Duodenal mucosa (tissue), 2 donors: ENCODE results near the gene PHYKPL.

Experiments
- H3K27ac ChIP-seq: one replicate; pipeline ENCODE4 v1.7.0; 2013; ENCODE audit warnings: low read depth, low read length
- H3K27me3 ChIP-seq, 2 donors: one replicate each; pipeline ENCODE4 v1.7.0; 2013; ENCODE audit warnings: low read length in 2 of 2, control low read depth in 1 of 2; ENCODE audit not compliant: insufficient read depth in 2 of 2, control insufficient read depth in 1 of 2
- H3K36me3 ChIP-seq, 2 donors: one replicate each; pipeline ENCODE4 v1.7.0; 2013; ENCODE audit warnings: low read length in 2 of 2, control low read depth in 1 of 2; ENCODE audit not compliant: insufficient read depth in 2 of 2, control insufficient read depth in 1 of 2
- H3K4me1 ChIP-seq, 2 donors: one replicate each; pipeline ENCODE4 v1.7.0; 2013; ENCODE audit warnings: low read length in 2 of 2, control low read depth in 1 of 2; ENCODE audit not compliant: insufficient read depth in 2 of 2, control insufficient read depth in 1 of 2
- H3K4me3 ChIP-seq, 2 donors: one replicate each; pipeline ENCODE4 v1.7.0; 2013; ENCODE audit warnings: low read length in 2 of 2, low read depth in 1 of 2
- H3K9ac ChIP-seq, 2 donors: one replicate each; pipeline ENCODE4 v1.7.0; 2013; ENCODE audit warnings: low read length in 2 of 2, low read depth in 1 of 2
- H3K9me3 ChIP-seq, 2 donors: one replicate each; pipeline ENCODE4 v1.7.0; 2013; ENCODE audit warnings: low read length in 2 of 2, control low read depth in 1 of 2; ENCODE audit not compliant: control insufficient read depth in 1 of 2

PHYKPL gene

DNA sequence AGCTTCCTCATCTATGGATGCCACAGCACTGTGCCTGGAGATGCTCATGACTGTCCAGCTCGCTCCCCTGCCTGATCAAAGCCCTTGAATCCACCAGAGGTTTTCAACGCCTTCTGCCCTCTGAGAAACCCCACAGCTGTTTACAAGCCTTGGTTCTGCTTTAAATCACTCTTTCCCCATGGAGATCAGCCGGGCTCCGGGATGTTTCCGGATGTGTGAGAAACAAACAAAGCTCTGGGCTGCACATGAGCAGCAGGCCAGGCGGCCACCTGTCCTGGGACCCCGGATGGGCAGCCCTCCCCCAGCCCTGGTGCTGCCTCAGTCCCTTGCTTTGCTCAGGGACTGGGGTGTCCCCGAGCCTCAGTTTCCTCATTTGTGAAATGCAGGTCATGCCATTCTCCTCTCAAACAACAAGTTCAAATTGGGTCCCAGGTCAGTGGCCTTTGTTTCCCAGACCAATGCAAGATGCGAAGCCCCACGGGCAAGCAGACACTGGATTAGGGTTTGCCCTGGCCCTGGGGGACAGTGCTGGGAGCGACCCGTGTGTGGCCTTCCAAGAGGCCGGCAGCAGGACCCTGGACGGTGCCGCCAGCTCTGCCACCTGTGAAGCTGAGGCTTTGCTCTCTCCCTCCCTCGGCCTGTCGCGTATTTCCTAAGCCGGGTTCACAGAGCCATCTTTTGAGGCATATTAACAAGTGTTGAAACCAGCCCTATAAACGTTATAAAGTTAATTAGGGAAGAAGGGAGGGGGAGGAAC lies 42.4 kb upstream of the PHYKPL start:
- H3K9me3 ChIP-seq: peaks cover 0 to 3% of the 10 kb centered on the region in 2 donors
- no peaks in the 10 kb centered on the region for H3K4me1 ChIP-seq
- no peak overlapping the region for H3K9ac ChIP-seq
- no peaks in the 10 kb centered on the region for H3K36me3 ChIP-seq
- H3K4me3 ChIP-seq: no peak overlapping the region
- H3K27ac ChIP-seq: no peak overlapping the region
- peaks cover 0 to 11% of the 10 kb centered on the region in 2 donors for H3K27me3 ChIP-seq

DNA sequence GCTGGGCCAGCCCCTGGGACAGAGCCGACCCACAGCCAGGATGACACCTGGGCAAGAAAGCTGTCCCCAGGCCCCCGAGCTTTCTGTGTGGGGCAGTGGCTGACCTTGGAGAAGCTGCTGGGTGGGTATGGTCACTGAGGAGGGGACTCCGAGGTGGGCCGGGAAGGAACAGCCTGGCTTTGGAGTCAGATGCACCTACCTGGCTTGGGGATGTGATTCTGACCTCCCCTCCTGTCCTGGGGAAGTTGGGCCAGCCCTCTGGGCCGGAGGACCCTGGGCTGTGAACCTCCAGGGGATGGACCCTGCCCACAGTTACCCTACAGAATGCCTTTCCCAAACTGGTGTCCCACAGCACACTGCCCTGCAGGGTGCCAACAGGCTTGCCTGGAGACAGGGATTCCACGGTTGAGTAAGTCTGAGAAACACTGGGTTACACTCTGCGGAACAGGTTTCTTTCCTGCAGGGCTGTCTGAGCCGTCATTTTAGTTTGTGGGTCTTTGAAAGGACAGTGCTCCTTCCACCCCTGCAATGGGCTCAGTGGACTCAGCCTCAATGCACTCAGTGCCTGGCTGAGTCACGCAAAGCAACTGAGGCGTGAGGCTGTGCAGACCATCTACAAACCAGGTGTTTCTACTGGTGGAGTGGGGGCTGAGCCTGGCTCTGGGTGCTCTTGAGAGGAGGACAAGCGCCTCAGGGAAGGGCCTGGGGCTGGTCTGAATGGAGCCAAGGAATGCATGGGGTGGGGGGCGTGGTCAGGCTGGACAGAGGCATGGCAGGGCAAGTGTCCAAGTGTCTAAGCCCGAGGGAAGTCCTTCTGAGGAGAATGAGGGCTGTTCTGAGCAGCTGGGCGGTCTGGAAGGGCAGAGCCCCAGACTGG lies 41.3 kb upstream of the PHYKPL start:
- H3K4me3 ChIP-seq: no peak overlapping the region
- no peaks in the 10 kb centered on the region for H3K36me3 ChIP-seq
- H3K27me3 ChIP-seq: peaks cover 0 to 7% of the 10 kb centered on the region in 2 donors
- no peaks in the 10 kb centered on the region for H3K4me1 ChIP-seq
- H3K9ac ChIP-seq: no peak overlapping the region
- H3K27ac ChIP-seq: no peak overlapping the region
- peaks cover 0 to 3% of the 10 kb centered on the region in 2 donors for H3K9me3 ChIP-seq

GRCh38 chr5:178273041-178273440 lies 40.4 kb upstream of the PHYKPL start:
- no peaks in the 10 kb centered on the region for H3K36me3 ChIP-seq
- no peak overlapping the region for H3K4me3 ChIP-seq
- H3K4me1 ChIP-seq: no peaks in the 10 kb centered on the region
- H3K27ac ChIP-seq: no peak overlapping the region
- no peak overlapping the region for H3K9ac ChIP-seq
- peaks cover 0 to 4% of the 10 kb centered on the region in 2 donors for H3K27me3 ChIP-seq
- H3K9me3 ChIP-seq: peaks cover 0 to 3% of the 10 kb centered on the region in 2 donors

DNA sequence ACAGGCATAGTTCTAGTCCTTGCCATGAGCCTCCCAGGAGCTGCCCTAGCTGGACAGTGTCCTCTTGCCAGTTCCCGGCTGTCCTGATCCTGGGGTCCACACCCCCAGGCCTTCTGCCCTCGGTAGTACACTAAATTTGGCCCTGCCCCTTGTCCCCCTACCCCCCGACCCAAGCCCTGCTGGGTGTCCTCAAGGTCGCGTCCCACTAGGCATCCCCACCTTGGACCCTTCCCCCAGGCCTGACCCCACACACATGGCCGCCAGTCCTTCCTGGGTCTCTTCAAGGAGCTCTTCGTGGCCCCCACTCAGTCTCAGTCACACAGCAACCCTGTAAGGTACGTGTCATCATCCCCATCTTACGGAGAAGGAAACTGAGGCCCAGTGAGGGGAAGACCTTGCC lies 40.0 kb upstream of the PHYKPL start:
- peaks cover 0 to 2% of the 10 kb centered on the region in 2 donors for H3K27me3 ChIP-seq
- no peaks in the 10 kb centered on the region for H3K4me1 ChIP-seq
- H3K9ac ChIP-seq: no peak overlapping the region
- no peak overlapping the region for H3K27ac ChIP-seq
- peaks cover 0 to 3% of the 10 kb centered on the region in 2 donors for H3K9me3 ChIP-seq
- H3K4me3 ChIP-seq: no peak overlapping the region
- H3K36me3 ChIP-seq: no peaks in the 10 kb centered on the region

DNA sequence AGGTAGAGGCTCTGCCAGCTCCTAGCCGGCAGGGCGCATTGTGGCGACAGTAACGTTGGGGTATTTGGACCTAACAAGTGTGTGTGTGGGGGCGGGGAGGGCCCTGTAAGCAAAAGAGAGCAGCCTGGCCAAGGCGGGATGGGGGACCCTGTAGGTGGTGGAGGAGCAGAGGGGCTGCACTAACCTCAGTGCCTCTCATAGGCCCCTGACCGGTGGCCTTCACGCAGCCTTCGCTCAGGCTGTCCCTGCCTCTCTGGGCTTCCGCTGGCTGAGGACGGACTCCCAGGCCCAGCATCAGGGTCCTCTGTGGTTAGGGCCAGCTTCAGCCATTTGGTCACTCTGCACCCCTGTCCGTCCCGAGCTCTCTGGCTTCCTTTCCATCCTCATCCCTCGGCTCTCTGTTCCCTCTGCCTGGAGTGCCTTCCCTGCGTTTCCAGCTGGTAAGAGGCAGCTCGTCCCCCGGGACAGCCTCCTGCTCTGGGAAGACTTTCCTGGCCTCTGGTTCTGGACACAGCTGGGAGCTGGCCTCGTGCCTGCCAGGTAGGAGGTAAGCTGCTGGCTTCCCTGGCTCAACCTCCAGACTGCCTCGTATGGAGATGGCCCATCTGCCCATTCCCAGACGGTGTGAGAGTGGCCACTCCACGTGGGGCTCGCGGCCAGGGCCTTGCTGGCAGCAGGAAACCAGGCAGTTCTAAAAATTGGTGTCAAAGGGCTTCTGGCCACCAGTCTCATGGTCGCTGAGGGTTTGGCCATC lies 39.3 kb upstream of the PHYKPL start:
- Histone ChIP-seq H3K4me1 (no peaks in the 10 kb centered on the region), H3K27ac (no peak overlapping the region), H3K9me3 (peaks cover 0 to 3% of the 10 kb centered on the region in 2 donors), H3K27me3 (no peaks in the 10 kb centered on the region), H3K9ac (no peak overlapping the region), H3K36me3 (no peaks in the 10 kb centered on the region), H3K4me3 (no peak overlapping the region)

DNA sequence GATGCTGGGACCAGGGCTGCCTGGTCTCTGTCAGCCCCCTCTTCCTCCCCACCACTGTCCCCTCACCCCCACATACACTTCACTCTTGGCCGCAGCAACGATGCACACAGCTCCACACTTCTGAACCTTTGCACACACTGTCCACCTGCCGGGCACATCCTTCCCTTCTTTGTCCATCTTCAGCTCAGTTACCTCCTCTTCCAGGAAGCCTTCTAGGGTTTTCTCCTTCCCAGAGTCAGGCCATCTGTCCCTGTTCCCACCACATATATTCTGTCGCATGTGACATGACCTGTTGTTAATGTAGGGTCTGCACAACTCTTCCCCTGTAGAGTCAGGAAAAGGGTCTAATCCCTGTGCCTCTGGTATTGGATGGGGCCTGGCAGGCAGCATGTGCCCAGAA lies 38.6 kb upstream of the PHYKPL start:
- Histone ChIP-seq H3K4me3 (no peak overlapping the region), H3K36me3 (no peaks in the 10 kb centered on the region), H3K27ac (no peak overlapping the region), H3K9ac (no peak overlapping the region), H3K9me3 (peaks cover 0 to 3% of the 10 kb centered on the region in 2 donors), H3K27me3 (no peaks in the 10 kb centered on the region), H3K4me1 (no peaks in the 10 kb centered on the region)

- no peaks in the 10 kb centered on the region for H3K27me3 ChIP-seq
- H3K4me3 ChIP-seq: no peak overlapping the region
- H3K4me1 ChIP-seq: no peaks in the 10 kb centered on the region
- H3K36me3 ChIP-seq: no peaks in the 10 kb centered on the region
- no peak overlapping the region for H3K9ac ChIP-seq
- no peaks in the 10 kb centered on the region for H3K9me3 ChIP-seq
- no peak overlapping the region for H3K27ac ChIP-seq
Observed at GRCh38 chr5:178269499-178269898, 36.9 kb upstream of the PHYKPL start.

DNA sequence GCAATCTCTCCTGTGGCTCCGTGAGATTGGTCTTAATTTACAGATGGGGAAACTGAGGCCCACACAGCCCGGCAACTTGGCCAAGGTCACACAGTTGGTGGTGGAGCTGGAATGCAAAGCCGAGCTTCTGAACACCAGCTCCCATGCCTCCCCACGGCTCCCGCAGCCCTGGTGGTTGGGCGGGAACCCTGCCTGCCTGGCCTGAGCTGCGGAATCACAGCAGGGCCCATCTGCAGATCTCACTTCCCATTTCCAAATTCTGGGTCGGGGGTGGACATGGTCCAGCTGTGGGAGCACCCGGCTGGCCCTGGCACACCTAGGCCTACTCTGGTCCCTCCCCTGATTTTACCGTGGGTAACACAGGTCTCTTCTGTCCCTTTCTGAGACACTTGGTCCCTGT lies 35.3 kb upstream of the PHYKPL start:
- H3K4me3 ChIP-seq: no peak overlapping the region
- H3K9ac ChIP-seq: no peak overlapping the region
- no peaks in the 10 kb centered on the region for H3K9me3 ChIP-seq
- H3K27ac ChIP-seq: no peak overlapping the region
- H3K27me3 ChIP-seq: no peaks in the 10 kb centered on the region
- H3K4me1 ChIP-seq: no peaks in the 10 kb centered on the region
- no peaks in the 10 kb centered on the region for H3K36me3 ChIP-seq

DNA sequence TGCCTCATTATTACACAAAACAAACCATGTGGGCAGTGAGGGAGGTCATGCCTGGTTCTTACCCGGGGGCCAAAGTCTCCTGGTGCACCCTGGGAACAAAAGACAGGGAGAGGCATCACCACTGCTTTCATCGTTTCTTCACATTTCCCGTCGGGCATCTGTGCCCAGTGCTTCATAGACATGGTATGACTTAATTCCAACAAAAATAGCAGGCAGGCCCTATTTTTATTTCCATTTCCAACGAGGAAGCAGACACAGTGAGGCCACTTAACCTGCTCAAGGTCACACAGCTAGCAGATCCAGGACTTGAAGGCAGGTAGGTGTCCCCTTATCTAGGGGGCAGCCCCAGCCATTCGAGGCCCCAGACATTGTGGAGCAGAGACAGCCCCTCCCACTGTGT lies 34.6 kb upstream of the PHYKPL start:
- H3K36me3 ChIP-seq: no peaks in the 10 kb centered on the region
- no peaks in the 10 kb centered on the region for H3K9me3 ChIP-seq
- H3K27ac ChIP-seq: no peak overlapping the region
- no peak overlapping the region for H3K4me3 ChIP-seq
- no peaks in the 10 kb centered on the region for H3K27me3 ChIP-seq
- H3K4me1 ChIP-seq: no peaks in the 10 kb centered on the region
- H3K9ac ChIP-seq: no peak overlapping the region

DNA sequence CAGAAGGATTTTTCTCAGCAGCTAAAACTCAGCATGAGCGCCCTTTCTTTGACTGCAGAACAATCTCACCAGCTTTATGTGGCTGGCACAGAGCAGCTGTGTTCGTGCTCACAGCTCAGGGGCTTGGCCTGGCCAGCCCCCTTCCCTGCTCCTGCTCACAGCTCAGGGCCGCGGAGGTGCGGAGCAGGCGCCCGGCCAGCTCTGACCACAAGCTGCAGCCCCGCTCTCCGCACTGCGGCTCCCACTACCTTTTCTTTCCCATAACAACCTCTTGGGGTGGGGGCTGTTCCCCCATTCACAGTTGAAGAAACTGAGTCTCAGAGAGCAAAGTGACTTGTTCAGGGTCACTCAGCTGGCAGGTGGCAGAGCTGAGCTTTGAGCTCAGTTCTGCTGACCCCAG lies 34.0 kb upstream of the PHYKPL start:
- no peaks in the 10 kb centered on the region for H3K4me1 ChIP-seq
- H3K27ac ChIP-seq: no peak overlapping the region
- no peaks in the 10 kb centered on the region for H3K9me3 ChIP-seq
- no peak overlapping the region for H3K4me3 ChIP-seq
- no peaks in the 10 kb centered on the region for H3K36me3 ChIP-seq
- H3K27me3 ChIP-seq: no peaks in the 10 kb centered on the region
- no peak overlapping the region for H3K9ac ChIP-seq
